CD4-positive, alpha-beta T cell (primary cell): ENCODE data around the gene BRD3. TPM values are rescaled to one million over a fixed set of nuclear protein-coding genes. Genes with fewer than 3 reads are reported as not detected.

Experiments used
- ATAC-seq: fragments of 200-7000 bp; cut with Tn5 transposase; one replicate; pipeline ENCODE4 v1.10.0; 2022; ENCODE audit warnings: mild to moderate bottlenecking; ENCODE audit not compliant: poor library complexity
- CTCF ChIA-PET: fragments of 350-600 bp; sonication (Branson Sonifier 250); formaldehyde crosslinking; loops from one replicate; lab custom pipeline; 2021; ENCODE audit warnings: antibody characterized with exemption, inconsistent platforms; lab: Charles Lee
- POLR2A ChIA-PET: fragments of 350-600 bp; sonication (Branson Sonifier 250); formaldehyde crosslinking; loops from one replicate; lab custom pipeline; 2021; ENCODE audit warnings: antibody characterized with exemption, inconsistent platforms; lab: Charles Lee
- DNase-seq, 14 experiments: peaks; one replicate each; pipeline ENCODE4 v3.0.0-alpha.2; 2013 to 2020; ENCODE audit warnings: mixed read lengths in 2 of 14
- H3K27ac ChIP-seq, 2 donors: one replicate each; pipeline versions ENCODE4 v1.5.1 to v1.7.0; 2013; ENCODE audit warnings: low read length in 2 of 2, low read depth in 1 of 2, mild to moderate bottlenecking in 1 of 2
- H3K27me3 ChIP-seq, 2 experiments: 1 replicate in 1 of 2; 2 replicates in 1 of 2; pipeline versions ENCODE4 v1.6.1 to v1.7.0; 2013; ENCODE audit warnings: low read length in 2 of 2, control low read depth in 1 of 2, mild to moderate bottlenecking in 1 of 2, moderate library complexity in 1 of 2; ENCODE audit not compliant: insufficient read depth in 2 of 2, control insufficient read depth in 1 of 2
- H3K36me3 ChIP-seq: one replicate; pipeline ENCODE4 v1.6.1; 2013; ENCODE audit warnings: low read length, control low read depth; ENCODE audit not compliant: insufficient read depth
- H3K4me1 ChIP-seq: one replicate; pipeline ENCODE4 v1.6.1; 2013; ENCODE audit warnings: low read length, control low read depth; ENCODE audit not compliant: insufficient read depth
- H3K4me3 ChIP-seq: one replicate; pipeline ENCODE4 v1.5.1; 2013; ENCODE audit warnings: mild to moderate bottlenecking, low read length, moderate library complexity
- H3K9me3 ChIP-seq, 2 experiments: 1 replicate in 1 of 2; 2 replicates in 1 of 2; pipeline versions ENCODE4 v1.6.1 to v1.7.0; 2013; ENCODE audit warnings: low read length in 2 of 2, mild to moderate bottlenecking in 2 of 2, control low read depth in 1 of 2, moderate library complexity in 1 of 2; ENCODE audit not compliant: control insufficient read depth in 1 of 2, insufficient read depth in 1 of 2
- H3K27ac Mint-ChIP-seq: one replicate; pipeline ENCODE4 v1.8.0; 2020; ENCODE audit warnings: mixed read lengths
- H3K27me3 Mint-ChIP-seq: one replicate; pipeline ENCODE4 v1.8.0; 2021; ENCODE audit warnings: mixed read lengths
- H3K36me3 Mint-ChIP-seq: one replicate; pipeline ENCODE4 v1.8.0; 2021; ENCODE audit warnings: low read depth, mixed read lengths
- H3K4me1 Mint-ChIP-seq: one replicate; pipeline ENCODE4 v1.8.0; 2021; ENCODE audit warnings: low read depth, mixed read lengths
- H3K4me3 Mint-ChIP-seq: one replicate; pipeline ENCODE4 v1.8.0; 2020; ENCODE audit warnings: mild to moderate bottlenecking, mixed read lengths
- H3K9me3 Mint-ChIP-seq: one replicate; pipeline ENCODE4 v1.8.0; 2020; ENCODE audit warnings: mixed read lengths
- CTCF ChIP-seq: fragments of 200-600 bp; IDR thresholded peaks from one replicate; pipeline ENCODE4 v1.8.0; 2022; ENCODE audit warnings: antibody characterized with exemption, mild to moderate bottlenecking
- intact Hi-C, 2 experiments: fragments of 100-400 bp; cut with DNase I in 1 of 2; cut with micrococcal nuclease in 1 of 2; formaldehyde crosslinking; loops; one replicate each; pipeline versions ENCODE4 v1.15.1 to v1.9.0; 2023 to 2025; cut with DNase I, micrococcal nuclease
- total RNA-seq, 174 experiments: library from RNA in 2 of 174; stranded (reverse) in 2 of 174; gene quantifications; one replicate each; pipeline ENCODE4 v1.2.3 and lab custom pipeline; 2021 to 2026

BRD3 gene
- total RNA-seq, 2 experiments from 2014 or later, result 26.7 to 29.0 TPM

GRCh38 chr9:134027561-134027960 is 40.3 kb downstream of the BRD3 start:
- Histone ChIP-seq H3K27me3 (no peaks in the 10 kb centered on the region), H3K36me3 (peaks cover 11% of the 10 kb centered on the region), H3K9me3 (no peaks in the 10 kb centered on the region), H3K4me1 (peaks cover 13% of the 10 kb centered on the region), H3K27ac (no peak overlapping the region), H3K4me3 (no peak overlapping the region)
- ATAC-seq (no peak), DNase-seq (peak in 1 of 14 experiments; percentile 9)
- CTCF ChIA-PET, result interaction anchor here (1.7 kb wide), 1 partner anchor 72 kb away, joined by 3 read pairs; no protein-coding TSS in a partner anchor
- Mint-ChIP-seq H3K27ac (no peak overlapping the region), H3K4me1 (no peaks in the 10 kb centered on the region), H3K9me3 (no peaks in the 10 kb centered on the region), H3K36me3 (peaks cover 13% of the 10 kb centered on the region), H3K4me3 (peak overlapping the region; percentile 71), H3K27me3 (no peaks in the 10 kb centered on the region)
- intact Hi-C loops, result loop anchor here in 1 of 2 experiments (5.0 to 10.0 kb wide), 4 partner anchors 300 to 673 kb away; partner anchors contain the start of genes RXRA, SURF1 and SURF2
- TF ChIP-seq CTCF, result no peak
- POLR2A ChIA-PET, result no interaction called here

- Mint-ChIP-seq H3K36me3 (peaks cover 13% of the 10 kb centered on the region), H3K4me3 (peak overlapping the region; percentile 88), H3K27me3 (no peaks in the 10 kb centered on the region), H3K27ac (no peak overlapping the region), H3K9me3 (no peaks in the 10 kb centered on the region), H3K4me1 (no peaks in the 10 kb centered on the region)
- Histone ChIP-seq H3K4me3 (no peak overlapping the region), H3K9me3 (no peaks in the 10 kb centered on the region), H3K4me1 (peaks cover 13% of the 10 kb centered on the region), H3K27ac (no peak overlapping the region), H3K36me3 (peaks cover 11% of the 10 kb centered on the region), H3K27me3 (no peaks in the 10 kb centered on the region)
- intact Hi-C loops, result loop anchor here in 1 of 2 experiments (5.0 to 10.0 kb wide), 4 partner anchors 300 to 672 kb away; partner anchors contain the start of genes RXRA, SURF1 and SURF2
- DNase-seq (no peak), ATAC-seq (no peak)
- TF ChIP-seq CTCF, result no peak
- ChIA-PET CTCF (interaction anchor here (1.7 kb wide), 1 partner anchor 72 kb away, joined by 3 read pairs; no protein-coding TSS in a partner anchor), POLR2A (interaction anchor here (3.0 kb wide), 1 partner anchor 108 kb away, joined by 20 read pairs; the partner anchor contains the start of gene WDR5)
These were observed 40.8 kb downstream of the BRD3 start for GRCh38 chr9:134026981-134027380.

GRCh38 chr9:134026581-134026980 is 41.2 kb downstream of the BRD3 start:
- H3K9me3 ChIP-seq, result no peaks in the 10 kb centered on the region
- DNase-seq, result peak in 1 of 14 experiments; percentile 54
- H3K4me1 ChIP-seq, result peaks cover 13% of the 10 kb centered on the region
- Mint-ChIP-seq H3K9me3 (no peaks in the 10 kb centered on the region), H3K27me3 (no peaks in the 10 kb centered on the region), H3K4me3 (peak overlapping the region; percentile 88), H3K4me1 (no peaks in the 10 kb centered on the region), H3K36me3 (peaks cover 13% of the 10 kb centered on the region), H3K27ac (no peak overlapping the region)
- ChIA-PET POLR2A (interaction anchor here (1.0 to 3.0 kb wide), 3 partner anchors 12 to 1356 kb away, joined by 3 to 20 read pairs (median 3); partner anchors contain the start of genes DDX31, GTF3C4 and WDR5), CTCF (interaction anchor here (1.7 kb wide), 1 partner anchor 73 kb away, joined by 3 read pairs; no protein-coding TSS in a partner anchor)
- no peaks in the 10 kb centered on the region for H3K27me3 ChIP-seq
- H3K36me3 ChIP-seq, result peaks cover 7% of the 10 kb centered on the region
- no peak overlapping the region for H3K4me3 ChIP-seq
- no peak for ATAC-seq
- intact Hi-C loops, result loop anchor here in 1 of 2 experiments (5.0 to 10.0 kb wide), 4 partner anchors 301 to 672 kb away; partner anchors contain the start of genes RXRA, SURF1 and SURF2
- no peak for TF ChIP-seq CTCF
- no peak overlapping the region for H3K27ac ChIP-seq
